COLO668 (cell line): ENCODE results near the gene XYLT1.

Source experiments
- DNase-seq: peaks from one replicate; lab custom pipeline; 2025; ENCODE audit not compliant: unreplicated experiment; lab: John Stamatoyannopoulos, UW

Gene XYLT1

GRCh38 chr16:17294856-17295255, 175.9 kb downstream of the XYLT1 start:
- no peak for DNase-seq

- DNase-seq = no peak
Observed at GRCh38 chr16:17293813-17294558, 176.8 kb downstream of the XYLT1 start.

GRCh38 chr16:17291289-17291688, 179.5 kb downstream of the XYLT1 start:
- no peak for DNase-seq

- DNase-seq = no peak
Observed at GRCh38 chr16:17289674-17290635, 180.8 kb downstream of the XYLT1 start.

- DNase-seq = no peak
Observed at GRCh38 chr16:17289050-17289449, 181.7 kb downstream of the XYLT1 start.

GRCh38 chr16:17287166-17287800, 183.5 kb downstream of the XYLT1 start:
- DNase-seq = no peak

GRCh38 chr16:17286443-17286842, 184.3 kb downstream of the XYLT1 start:
- no peak for DNase-seq

- no peak for DNase-seq
Observed at GRCh38 chr16:17283016-17283415, 187.7 kb downstream of the XYLT1 start.

- no peak for DNase-seq
Observed at GRCh38 chr16:17282247-17282646, 188.5 kb downstream of the XYLT1 start.

- DNase-seq = no peak
Observed at GRCh38 chr16:17281052-17281451, 189.7 kb downstream of the XYLT1 start.

- DNase-seq = no peak
Observed at GRCh38 chr16:17278988-17279387, 191.8 kb downstream of the XYLT1 start.

GRCh38 chr16:17277981-17278381, 192.8 kb downstream of the XYLT1 start:
- DNase-seq = no peak

GRCh38 chr16:17276610-17277009, 194.2 kb downstream of the XYLT1 start:
- DNase-seq = no peak

- DNase-seq = no peak
Observed at GRCh38 chr16:17276010-17276530, 194.7 kb downstream of the XYLT1 start.

- DNase-seq = no peak
Observed at GRCh38 chr16:17275076-17276009, 195.4 kb downstream of the XYLT1 start.

GRCh38 chr16:17273142-17273561, 197.6 kb downstream of the XYLT1 start:
- DNase-seq = no peak

GRCh38 chr16:17272716-17273115, 198.0 kb downstream of the XYLT1 start:
- DNase-seq = no peak

GRCh38 chr16:17271687-17272086, 199.1 kb downstream of the XYLT1 start:
- DNase-seq = no peak

- DNase-seq = no peak
Observed at GRCh38 chr16:17270683-17271109, 200.1 kb downstream of the XYLT1 start.

- DNase-seq = no peak
Observed at GRCh38 chr16:17270111-17270510, 200.6 kb downstream of the XYLT1 start.
